HG02642 (cell line): Measurements from ENCODE around the gene SBNO2.

Experiments
- ATAC-seq: cut with Tn5 transposase; IDR thresholded peaks from one replicate; pipeline ENCODE4 v1.9.1; 2021; ENCODE audit warnings: mild to moderate bottlenecking; ENCODE audit not compliant: unreplicated experiment, poor library complexity

The SBNO2 gene

GRCh38 chr19:1066251-1066747 lies 107.8 kb downstream of the SBNO2 start:
- ATAC-seq = no peak

DNA sequence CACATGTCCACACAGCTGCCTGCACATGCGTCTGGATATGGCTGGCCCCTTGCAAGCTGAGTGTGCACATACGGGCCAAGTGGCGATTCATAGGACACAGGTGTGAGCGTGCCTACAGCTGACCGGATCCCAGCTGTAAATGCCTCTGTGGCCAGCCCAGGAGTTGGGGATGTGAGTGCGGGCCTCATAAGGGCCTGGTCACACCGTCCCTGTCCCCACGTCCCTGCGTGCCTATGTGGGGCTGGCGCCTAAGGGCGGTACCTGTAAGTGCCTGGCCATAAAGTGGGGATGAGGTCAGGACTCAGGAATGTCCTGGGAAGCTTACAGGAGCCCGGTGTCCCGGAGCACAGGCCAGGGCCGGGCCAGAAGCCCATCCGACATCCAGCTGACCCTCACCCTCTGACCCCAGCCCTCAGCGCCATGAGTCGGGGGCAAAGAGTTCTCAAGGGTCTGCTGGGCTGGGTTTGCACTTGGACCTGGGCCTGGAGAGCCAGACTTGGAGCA lies 108.4 kb downstream of the SBNO2 start:
- ATAC-seq = no peak

GRCh38 chr19:1064661-1065605 lies 109.1 kb downstream of the SBNO2 start:
- ATAC-seq = no peak

- no peak for ATAC-seq
These were observed 110.0 kb downstream of the SBNO2 start for GRCh38 chr19:1063909-1064660.

- ATAC-seq = no peak
These were observed 110.8 kb downstream of the SBNO2 start for GRCh38 chr19:1063030-1063908.

DNA sequence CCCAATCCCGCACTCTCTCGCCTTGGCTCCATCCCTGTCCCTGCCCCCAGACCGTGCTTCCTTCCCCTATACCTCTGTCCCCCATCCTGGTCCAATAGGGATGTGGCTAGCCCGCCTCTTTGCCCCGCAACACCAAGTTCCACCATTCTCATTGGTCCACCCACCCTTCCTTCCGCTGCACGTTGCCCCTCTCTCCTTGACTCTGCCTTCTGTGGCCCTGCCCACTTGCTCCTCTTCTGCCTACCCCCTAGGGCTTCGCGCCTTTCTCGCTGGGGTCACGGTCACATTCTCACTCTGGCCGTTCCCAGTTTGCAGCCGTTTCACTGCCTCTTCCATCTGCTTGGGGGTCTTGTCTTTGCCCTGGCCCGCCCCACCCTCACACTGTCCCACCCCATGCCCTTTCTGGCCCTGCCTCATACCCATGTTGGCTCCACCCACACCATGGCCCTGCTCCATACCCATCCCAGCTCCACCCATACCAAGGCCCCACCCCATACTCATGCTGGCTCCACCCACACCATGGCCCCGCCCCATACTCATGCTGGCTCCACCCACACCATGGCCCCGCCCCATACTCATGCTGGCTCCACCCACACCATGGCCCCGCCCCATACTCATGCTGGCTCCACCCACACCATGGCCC lies 111.6 kb downstream of the SBNO2 start:
- ATAC-seq = no peak

DNA sequence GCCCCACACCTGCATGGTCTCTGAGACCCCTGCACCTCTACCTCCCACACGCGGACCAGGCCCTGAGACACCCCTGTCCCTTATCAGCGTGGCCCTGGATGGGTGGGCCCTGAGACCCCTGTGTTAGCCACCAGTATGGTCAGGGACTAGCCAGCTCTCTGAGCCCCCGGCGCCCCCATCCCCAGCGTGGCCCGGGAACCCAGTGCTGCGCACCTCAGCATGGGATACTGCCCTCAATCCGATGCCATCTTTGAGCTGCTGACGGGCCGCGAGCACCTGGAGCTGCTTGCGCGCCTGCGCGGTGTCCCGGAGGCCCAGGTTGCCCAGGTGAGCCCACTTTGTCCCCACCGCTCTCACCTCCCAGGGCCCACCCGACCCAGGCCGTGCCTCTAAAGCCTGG lies 112.1 kb downstream of the SBNO2 start:
- no peak for ATAC-seq

- ATAC-seq = no peak
These were observed 113.4 kb downstream of the SBNO2 start for GRCh38 chr19:1060689-1061088.

GRCh38 chr19:1058112-1058511 lies 116.0 kb downstream of the SBNO2 start:
- no peak for ATAC-seq
